GM18508 (cell line): ENCODE measurements around the gene PABPC3.

ENCODE experiments used
- ATAC-seq: cut with Tn5 transposase; IDR thresholded peaks from one replicate; pipeline ENCODE4 v1.9.1; 2021; ENCODE audit warnings: moderate number of reproducible peaks; ENCODE audit not compliant: insufficient read depth, unreplicated experiment

Gene PABPC3

GRCh38 chr13:25095851-25096453 lies at the start of gene PABPC3:
TSS of gene PABPC3 (plus strand) at chr13:25096136. CDS start at chr13:25096199, 63 bp downstream.
- no peak for ATAC-seq

GRCh38 chr13:25046274-25046984 lies 49.5 kb upstream of the PABPC3 start:
- ATAC-seq = no peak

- ATAC-seq = no peak
These were observed 48.9 kb upstream of the PABPC3 start for GRCh38 chr13:25046985-25047511.

GRCh38 chr13:25051065-25051464 lies 44.9 kb upstream of the PABPC3 start:
- ATAC-seq = no peak

GRCh38 chr13:25059166-25059565 lies 36.8 kb upstream of the PABPC3 start:
- ATAC-seq = no peak

- ATAC-seq = no peak
These were observed 36.0 kb upstream of the PABPC3 start for GRCh38 chr13:25059958-25060357.

GRCh38 chr13:25062479-25062878 lies 33.5 kb upstream of the PABPC3 start:
- ATAC-seq = no peak

- no peak for ATAC-seq
These were observed 31.5 kb upstream of the PABPC3 start for GRCh38 chr13:25064396-25064795.

- ATAC-seq = no peak
These were observed 29.8 kb upstream of the PABPC3 start for GRCh38 chr13:25065974-25066770.

GRCh38 chr13:25067064-25067463 lies 28.9 kb upstream of the PABPC3 start:
- ATAC-seq = no peak

GRCh38 chr13:25068810-25069209 lies 27.1 kb upstream of the PABPC3 start:
- ATAC-seq = no peak

GRCh38 chr13:25069236-25069635 lies 26.7 kb upstream of the PABPC3 start:
- no peak for ATAC-seq

GRCh38 chr13:25069911-25070310 lies 26.0 kb upstream of the PABPC3 start:
- no peak for ATAC-seq

- ATAC-seq = no peak
These were observed 15.2 kb upstream of the PABPC3 start for GRCh38 chr13:25080773-25081172.

GRCh38 chr13:25084096-25084495 lies 11.8 kb upstream of the PABPC3 start:
- no peak for ATAC-seq

- ATAC-seq = no peak
These were observed 10.7 kb upstream of the PABPC3 start for GRCh38 chr13:25085125-25085742.

- no peak for ATAC-seq
These were observed 7.2 kb upstream of the PABPC3 start for GRCh38 chr13:25088562-25089221.

- ATAC-seq = no peak
These were observed 1.5 kb downstream of the PABPC3 start for GRCh38 chr13:25097426-25097825.

GRCh38 chr13:25103711-25104110 lies 7.8 kb downstream of the PABPC3 start:
- ATAC-seq = no peak

- no peak for ATAC-seq
These were observed 13.4 kb downstream of the PABPC3 start for GRCh38 chr13:25109341-25109740.
